CD4-positive, alpha-beta T cell treated with Interleukin-12 subunit alpha and Interleukin-12 subunit beta, for 1 hour (primary cell): ENCODE results near the gene SYNDIG1.

ENCODE experiments used
- DNase-seq: peaks from one replicate; pipeline ENCODE4 v3.0.0-alpha.2; 2020

Gene SYNDIG1

DNA sequence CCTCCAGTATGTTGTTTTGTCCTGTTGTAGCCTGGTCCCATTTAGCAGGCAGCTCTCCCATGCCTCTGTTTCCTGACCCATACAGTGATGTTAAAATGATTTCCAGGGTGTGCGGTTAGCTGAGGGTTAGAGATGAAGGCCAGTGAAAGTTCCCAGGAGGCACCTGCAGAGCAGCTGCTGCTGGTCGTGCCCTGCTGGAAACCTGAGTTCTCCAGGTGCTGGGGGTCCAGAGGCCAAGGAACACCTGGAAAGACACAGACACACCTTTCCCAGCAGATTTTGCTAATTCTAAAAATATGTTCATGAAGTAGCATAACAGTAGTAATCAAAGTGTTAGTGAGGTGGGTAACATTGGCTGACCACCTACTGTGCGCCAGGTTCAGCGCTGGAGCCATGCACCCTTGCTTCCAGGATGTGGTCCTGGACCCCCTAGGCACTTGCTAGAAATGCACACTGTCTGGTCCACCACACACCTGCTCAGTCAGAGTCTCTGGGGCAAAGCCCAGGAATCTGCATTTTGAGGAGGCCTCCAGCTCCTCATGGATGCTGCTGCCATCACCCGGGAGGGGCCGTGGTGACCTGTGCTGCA is 118.7 kb downstream of the SYNDIG1 start:
- no peak for DNase-seq

DNA sequence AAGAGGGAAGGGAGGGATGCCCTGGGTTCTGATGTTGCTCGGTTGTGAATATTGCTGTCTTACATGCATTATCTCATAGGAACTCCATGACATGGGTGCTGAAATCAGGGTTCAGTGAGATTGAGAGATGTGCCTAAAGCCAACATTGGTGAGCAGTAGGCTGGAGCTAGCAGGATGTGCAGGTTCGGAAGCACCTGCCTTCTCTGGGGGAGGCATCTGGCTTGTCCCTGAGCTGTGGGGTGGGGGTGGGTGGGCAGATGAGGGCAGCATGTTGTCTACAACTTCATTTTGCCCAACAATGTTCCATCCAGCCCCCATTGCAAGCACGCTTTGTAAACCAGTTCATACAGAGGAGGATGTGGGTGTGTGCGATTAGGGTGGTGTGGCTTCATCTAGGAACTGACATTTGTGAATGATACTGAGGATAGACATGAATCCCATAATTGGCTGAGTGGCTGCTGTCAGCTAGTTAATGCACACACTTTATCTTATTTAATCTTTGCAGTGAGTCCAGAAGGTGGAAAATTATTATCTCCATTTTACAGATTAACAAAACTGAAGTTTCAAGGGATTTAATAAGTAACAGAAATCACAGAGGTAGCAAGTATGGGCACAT is 119.4 kb downstream of the SYNDIG1 start:
- no peak for DNase-seq

DNA sequence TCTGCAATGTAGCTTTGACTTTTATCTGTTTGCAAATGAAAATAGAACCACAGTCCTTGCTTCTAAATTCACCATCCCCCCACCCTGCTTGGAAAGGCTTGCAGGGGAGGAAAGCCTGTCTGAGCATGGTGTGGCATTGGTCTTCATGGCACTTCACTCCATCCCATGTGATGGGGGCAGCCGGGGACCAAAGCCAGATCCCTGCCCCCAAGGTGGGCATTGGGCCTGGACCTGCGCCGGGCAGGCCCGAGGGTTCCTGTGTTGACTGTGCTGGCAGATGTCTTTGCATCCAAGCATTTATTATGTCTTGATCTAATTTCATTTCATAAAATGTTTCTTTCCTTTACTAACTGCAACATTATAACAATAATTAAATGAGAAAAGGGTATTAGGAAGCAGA is 120.0 kb downstream of the SYNDIG1 start:
- no peak for DNase-seq

DNA sequence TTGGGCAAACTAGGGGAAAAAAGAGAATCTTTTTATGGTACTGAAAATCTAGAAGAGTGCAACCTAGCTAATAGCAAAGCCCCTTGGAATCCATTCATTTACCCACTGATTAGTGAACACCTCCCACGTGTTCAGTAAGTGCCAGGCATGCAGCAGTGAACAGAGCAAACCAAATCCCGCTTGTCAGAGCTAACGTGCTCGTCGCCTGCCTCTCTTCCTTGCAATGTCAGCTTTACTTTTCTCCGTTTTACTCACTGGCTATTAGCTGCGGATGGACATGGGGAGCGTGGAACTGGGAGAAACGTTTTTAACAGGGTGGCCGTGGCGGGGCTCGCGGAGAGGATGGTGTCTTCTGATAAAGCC is 120.4 kb downstream of the SYNDIG1 start:
- no peak for DNase-seq

DNA sequence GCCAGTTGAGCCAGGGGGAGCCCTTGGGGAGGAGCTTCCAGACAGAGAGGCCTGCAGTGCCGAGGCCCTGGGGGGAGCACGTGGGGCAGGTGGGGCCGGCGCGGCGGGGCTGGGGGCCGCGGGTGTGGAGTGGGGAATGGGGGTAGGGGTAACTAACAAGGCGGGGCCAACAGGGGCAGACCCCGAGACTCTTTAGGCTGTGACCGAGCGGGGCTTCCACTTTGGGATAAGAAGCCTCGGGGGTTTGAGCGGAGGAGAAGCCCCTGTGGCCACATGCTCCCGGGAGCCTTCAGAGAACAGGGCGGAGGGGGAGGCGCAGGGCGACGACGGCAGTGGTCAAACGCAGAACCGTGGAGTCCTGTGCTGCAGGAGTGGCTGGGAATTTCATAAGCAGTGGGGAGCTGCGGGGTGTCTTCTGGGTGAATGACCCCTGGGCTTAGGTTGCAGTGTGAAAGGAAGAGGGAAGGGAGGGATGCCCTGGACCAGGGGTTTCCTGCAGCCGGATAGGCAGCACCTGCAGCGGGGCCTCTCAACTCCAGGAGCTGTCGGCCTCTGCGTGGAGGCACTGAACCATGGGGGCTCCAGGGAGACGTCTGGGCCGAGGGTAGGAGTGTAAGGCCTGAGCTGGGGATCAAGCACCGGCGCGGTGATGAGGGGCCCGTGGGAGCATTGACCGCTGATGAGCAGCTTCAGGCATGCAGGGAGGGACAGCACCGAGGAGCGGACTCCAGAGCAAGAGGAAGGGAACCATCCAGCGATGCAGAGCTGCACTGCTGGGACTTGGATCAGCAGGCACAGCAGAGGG is 121.0 kb downstream of the SYNDIG1 start:
- no peak for DNase-seq

DNA sequence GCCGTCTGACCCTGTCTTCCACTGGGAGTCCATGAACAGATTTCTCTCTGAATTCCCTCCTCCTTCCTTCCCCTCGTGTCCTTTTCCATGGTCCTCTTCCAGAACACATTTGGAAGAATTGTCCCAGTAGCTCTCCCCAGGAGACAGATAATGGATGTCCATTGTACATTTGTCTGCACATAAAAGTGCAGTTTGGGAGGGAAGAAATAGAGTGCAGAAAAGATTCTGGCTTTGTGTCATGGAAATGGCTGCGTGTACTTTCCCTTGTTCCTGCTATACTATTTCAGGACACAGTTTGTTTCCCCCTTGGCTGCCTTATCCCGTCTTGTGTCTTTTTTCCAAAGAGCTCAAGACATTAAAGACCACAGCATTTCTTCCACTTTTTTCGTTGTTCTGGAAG is 127.6 kb downstream of the SYNDIG1 start:
- no peak for DNase-seq

DNA sequence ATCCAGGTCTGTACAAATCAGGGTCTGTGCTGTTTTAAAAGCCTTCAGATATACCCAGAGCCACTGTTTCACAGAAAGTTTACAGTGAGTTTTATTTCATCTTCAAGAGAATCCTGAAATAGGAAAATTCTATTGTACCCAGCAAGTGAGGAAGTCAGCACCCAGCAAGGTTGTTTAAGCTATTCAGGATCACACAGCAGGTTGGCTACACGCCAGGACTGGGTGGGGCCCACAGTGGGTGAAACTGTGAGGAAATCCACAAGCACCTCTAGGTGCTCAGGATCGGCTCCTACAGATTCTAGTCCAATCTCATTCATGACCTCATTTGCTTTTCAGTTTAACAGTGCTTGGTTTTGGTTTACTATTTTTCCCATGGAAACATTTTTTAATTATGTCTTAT is 128.9 kb downstream of the SYNDIG1 start:
- DNase-seq, result no peak

DNA sequence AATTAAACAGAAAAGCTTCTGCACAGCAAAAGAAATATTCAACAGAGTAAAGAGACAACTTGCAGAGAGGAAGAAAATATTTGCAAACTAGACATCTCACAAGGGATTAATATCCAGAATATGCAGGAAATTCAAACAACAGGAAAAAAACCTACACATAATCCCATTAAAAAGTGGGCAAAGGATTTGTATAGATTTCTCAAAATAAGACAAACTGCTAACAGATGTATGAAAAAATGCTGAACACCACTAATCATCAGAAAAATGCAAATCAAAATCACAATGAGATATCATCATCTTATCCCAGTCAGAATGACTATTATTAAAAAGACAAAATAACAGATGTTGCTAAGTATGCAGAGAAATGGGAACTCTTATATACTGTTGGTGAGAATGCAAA is 129.6 kb downstream of the SYNDIG1 start:
- DNase-seq, result no peak

DNA sequence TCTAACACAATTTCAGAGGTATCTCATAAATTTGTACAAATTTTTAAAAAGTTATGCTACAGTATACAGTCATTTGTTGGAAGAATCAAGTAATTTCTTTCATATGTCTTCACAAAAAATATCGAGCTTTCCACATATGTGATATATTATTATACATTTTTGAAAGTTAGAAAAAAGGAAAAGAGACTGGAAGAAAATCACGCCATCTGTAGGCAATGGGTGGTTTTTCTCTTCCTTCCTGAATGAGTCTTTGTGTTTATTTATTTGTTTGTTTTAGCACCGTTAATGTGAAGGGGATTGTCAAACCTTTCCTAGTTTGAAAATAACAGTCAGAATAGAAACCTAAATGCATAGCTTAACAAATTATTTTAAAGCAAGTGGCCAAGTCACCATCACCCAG is 130.6 kb downstream of the SYNDIG1 start:
- no peak for DNase-seq

DNA sequence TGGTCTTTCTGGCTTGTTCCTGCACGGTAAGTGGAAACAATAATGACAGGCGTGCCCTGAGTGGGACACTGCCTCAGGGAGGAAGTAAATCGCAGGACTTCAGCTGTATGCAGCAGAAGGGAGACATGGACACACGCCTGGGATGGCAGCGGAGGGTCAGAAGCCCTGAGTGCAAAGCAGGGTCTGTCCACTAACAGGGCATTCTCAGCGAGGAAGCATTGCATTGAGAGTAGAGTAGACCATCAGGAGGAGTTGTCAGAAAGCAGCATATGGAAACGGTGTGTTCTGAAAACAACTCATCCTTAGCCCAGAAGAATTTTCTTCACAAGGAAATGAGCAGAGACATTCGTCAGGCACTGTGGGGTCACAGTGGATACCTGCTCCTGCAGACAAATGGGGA is 134.0 kb downstream of the SYNDIG1 start:
- DNase-seq, result no peak

DNA sequence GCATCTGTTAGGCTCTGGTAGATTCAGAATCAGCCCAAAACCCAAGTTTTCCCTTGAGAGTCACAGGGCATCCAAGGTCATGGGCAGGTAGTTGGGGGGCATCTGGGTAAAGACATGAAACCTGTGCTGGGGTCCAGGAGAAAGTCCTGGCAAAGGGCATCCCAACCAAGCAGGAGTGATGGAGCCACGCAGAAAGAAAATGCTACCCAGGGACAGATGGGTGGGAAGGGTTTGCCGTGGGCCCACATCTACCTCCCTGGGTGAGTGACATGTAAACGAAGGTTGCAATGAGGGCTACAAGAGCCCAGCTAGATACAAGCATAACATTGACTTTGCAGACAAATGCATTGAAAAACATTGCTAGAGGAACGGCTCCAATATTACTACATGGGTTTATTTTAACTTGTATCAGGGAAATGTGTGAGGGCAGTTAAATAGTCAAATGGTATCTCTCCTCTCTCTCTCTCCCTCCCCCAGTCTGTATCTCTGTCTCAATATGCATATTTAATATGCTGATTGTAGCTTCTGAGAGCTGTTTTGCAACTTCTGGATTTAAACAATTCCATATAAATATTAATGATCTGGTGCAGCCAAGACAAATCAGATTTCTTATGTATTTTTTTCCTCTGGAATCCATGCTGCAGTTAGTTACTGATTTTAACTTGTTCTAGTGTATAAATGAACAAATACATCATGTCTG is 135.7 kb downstream of the SYNDIG1 start:
- DNase-seq, result no peak

DNA sequence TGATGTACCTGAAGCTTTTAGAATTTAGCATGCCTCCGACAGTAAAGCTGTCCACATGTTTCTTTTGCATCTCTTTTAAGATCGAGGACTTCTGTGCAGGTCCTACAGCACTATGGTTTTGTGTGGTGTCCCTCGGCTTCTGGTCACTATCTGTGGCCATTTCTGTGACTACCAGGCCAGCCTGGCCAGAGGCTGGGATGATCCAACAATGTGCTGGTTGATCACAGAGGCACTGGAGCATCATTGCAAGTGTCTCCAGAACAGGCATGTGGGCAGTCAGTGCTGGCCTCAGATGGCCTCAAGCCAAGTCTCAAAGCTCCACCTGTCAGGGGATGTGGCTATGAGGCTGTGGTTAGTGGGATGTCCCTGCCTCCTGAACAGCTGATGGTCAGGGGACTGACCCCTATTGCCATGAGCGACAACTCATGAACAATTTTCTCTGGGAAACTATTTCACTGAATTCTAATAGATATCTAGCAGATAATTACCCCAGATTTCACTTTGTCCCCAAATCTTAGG is 136.6 kb downstream of the SYNDIG1 start:
- DNase-seq, result no peak

DNA sequence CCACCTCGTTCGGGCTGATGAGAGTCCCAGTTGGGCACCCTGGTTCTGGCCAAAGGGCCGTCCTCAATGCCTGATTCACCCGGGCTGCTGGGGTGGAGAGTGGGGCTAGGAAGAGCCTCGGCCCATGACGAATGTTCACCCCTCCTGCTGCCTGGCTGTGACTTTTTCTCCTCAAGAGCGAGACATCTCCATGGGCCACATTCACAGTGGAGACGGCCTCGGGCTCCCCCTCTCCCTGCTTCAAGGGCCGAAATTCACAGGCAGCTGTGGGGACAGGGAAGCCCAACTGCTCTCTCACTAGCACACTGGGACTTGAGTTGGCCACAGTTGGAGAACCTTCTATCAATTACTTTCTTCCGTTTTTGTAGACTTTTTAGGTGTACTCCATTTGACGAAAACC is 138.0 kb downstream of the SYNDIG1 start:
- DNase-seq, result no peak

DNA sequence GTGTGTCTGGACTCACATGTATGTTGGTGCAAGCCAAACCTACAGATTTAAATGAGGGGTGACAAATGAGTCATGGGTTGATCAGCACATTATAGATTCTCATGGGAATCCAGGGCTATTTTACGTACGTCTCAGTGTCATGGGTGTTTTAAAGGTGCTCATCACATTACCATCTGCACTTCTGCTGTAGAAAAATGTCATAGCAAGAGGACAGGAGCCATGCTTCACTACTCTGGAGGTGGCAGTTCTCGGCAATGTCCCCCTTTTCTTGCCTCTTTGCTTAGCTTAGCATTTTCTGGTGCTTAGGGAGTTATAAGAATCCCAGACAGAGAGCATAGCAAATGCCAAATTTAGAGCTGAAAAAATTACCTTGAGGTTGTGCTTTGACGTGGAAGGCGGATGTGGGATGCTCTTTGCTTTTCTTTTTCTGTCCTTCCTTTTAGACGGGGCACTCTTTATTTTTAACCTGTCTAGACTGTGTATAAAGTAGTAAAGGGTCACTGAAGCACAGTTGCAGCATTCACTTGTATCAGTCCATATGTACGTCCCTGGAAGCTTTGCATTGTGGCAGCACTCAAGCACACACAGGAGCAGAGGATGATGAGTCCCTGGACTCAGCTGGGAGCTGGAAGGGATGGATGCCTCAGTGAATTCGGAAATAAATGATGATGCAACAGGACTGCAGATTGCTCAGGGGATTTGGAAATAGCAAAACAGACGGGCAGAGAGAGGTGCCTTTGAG is 139.7 kb downstream of the SYNDIG1 start:
- DNase-seq, result no peak

DNA sequence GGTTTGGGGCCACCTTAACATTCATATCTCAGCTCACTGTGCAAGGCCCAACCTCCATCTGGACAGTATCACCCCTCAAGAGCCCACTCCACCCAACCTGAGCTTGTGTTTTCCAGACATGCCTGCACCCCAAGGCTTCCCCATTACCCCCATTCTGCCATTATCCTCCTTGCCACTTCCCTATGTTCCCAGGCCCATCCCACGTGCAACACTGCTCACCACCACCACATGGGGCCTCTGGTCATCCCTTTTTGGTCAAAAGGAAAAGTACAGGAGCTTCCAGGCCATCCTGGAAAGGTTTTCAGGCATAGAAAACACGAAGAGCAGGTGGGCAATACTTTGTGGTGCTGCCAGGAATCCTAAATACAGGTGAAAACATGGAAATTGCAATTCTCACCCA is 140.3 kb downstream of the SYNDIG1 start:
- DNase-seq, result no peak

DNA sequence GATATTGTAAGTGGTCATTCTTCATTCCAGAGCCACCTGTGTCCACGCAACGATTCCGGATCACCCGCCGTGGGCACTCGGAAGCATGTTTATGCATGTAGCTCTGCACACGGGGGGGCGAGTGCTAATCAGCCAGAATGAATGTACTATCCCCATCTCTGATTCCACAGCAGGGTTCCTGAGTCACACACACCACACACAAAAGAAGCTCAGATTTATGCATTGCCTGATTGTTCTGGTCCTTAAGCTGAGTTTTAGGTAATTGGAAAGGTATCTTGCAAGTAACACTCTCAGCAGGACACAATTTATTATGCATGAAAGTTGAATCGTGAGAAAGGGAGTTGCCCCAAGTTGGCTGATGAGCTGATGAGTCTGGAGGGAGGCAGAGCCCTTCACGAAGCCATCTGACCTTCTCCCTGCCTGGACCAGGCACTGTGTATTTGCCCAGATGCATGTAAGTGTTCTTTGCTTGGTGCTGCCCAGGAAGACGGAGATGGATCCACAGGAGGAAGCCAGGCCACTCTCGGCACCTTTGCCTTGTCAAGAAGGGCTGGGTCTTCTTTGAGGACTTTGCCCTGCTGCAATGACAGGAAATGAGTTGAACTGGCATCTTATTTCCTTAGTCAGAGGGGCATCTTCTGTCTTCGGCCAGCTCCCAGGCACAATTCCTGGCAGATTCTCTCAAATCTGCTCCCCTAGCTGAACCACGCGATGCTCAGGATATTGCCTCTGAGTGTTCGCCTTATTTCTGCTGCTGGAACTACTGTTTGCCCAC is 141.1 kb downstream of the SYNDIG1 start:
- DNase-seq, result no peak

DNA sequence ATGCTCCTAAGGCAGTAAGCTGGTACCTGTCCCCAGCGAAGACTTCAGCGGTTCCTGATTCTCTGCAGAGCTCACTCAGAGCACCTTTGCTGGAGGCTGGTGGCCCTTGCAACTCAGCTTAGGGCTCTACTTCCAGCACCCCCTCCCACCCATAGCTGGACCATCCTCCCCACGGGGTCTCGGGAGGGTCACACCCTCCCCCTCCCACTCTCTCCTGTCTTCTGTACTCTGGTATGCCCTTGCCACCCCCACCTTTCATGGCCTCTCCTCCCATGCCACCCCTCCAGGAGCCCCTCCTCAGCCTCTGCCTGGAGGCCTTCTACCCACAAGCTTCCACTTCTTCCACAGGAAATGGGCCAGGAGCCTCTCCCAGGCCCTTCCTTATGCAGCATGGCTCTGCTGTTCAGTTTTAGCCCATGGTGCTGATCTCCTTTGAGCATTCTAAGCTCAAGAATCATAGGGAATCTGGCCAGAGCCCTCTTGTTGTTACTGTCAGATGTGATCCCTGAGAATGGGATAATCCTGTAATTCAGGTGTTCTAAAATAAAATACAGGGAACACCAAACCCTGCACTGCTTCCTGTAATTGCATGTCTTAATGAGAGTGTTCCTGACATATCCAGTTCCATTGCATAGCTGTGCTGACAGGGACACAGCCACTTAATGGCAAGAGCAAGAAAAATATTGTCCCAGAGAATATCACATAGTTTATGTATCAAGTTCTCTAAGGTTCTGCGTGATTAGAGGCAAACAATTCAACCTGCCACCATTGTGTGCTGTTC is 142.1 kb downstream of the SYNDIG1 start:
- no peak for DNase-seq

DNA sequence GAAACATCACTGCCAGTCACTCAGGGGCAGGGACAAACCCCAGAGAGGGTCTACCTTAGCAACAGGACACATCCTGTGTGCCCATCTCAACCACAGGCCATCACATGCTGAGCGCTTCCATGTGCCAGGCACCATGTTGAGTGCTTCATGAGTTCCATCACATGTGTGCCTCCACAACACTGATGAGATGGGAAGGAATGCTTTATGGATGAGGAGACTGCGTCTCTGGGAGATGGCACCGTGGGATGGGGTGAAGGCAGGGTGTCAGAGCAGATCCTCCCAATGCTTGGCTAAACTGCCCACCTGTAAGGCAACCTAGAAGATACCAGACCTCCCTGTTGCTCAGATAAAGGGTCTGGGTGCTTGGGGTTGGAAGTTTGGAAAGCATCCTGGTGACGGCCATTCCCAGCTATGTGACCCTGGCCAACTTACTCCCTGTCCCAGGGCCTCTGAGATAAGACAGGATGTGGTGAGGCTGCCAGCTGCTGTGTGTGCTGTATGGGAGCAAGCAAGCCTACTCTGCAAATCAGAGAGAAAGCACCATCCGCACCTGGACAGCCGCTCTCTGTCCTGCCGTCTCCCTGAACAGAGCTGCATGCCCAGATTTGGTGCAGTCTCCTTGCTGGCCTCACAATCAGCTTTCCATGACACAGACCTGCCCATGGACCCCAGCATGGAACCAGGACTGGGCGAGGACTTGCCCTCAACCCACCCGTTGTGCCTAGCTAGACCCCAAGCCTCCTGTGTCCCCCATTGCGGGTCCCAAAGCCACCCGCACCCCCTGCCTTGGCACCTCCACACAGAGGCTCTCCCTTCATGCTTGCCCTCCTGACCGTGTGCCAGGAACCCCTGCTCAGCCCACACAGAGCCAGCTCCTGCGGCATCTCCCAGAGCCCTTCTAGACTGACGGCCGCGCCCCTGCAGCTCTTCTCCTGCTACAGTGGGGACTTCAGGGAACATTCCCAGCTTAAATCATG is 143.7 kb downstream of the SYNDIG1 start:
- DNase-seq, result no peak

DNA sequence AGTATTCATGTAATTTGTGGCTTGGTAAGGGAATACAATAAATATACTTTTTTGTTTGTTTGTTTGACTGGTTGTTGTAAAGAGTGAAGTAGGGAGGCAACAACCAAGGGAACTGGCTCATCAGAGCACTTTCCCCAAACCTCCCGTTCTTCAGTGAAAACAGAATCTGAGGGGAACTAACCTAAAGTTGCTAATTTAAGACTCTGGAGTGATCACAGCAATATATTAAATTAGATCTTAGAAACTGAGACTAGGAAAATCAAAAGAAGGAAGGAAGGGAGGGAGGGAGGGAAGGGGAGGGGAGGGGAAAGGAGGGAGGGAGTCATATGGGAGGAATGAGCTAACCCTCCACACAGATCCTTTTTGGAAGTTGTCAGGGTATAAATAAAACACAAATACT is 144.9 kb downstream of the SYNDIG1 start:
- DNase-seq, result no peak

DNA sequence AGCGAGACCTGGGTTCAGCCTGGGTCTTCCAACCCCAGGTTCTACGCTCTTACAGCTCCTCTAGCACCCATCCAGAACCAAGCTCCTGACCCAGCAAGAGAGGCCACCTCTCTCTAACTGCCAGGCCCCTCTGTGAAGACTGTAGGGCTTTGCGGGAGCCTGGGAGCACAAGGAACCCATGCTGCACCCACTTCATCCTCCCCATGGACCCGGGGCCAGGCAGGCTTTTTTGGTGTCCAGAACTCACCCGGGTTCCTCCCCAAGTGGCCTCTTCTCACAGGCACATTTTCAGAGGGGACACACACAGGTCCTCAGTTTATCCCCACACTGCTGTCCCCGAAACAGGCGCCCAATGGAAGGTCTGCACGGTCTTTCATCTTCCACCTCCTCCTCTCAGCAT is 145.9 kb downstream of the SYNDIG1 start:
- no peak for DNase-seq
